Posterior vena cava (tissue), 2 donors: ENCODE data around the gene MGST3. TPM values are rescaled to one million over a fixed set of nuclear protein-coding genes. Genes with fewer than 3 reads are reported as not detected.
"Not testable (repeated sequence)": the region's sequence is repeated elsewhere in the genome, so short reads cannot be mapped to it uniquely, and the experiment has no call there.

Experiments used
- DNase-seq: peaks from one replicate; pipeline ENCODE4 v3.0.0-alpha.2; 2020; ENCODE audit warnings: low spot score
- intact Hi-C, 2 donors: fragments of 100-400 bp; cut with DNase I; formaldehyde crosslinking; loops; one replicate each; pipeline versions ENCODE4 v1.14.1 to v1.14.2; 2022 to 2023
- total RNA-seq, 2 donors: library from RNA; stranded (reverse); fragmentation: NEBNext Ultra II Directional; extraction: Animal tissue kit (Norgen Biotek cat#: 25700); gene quantifications; one replicate each; pipeline ENCODE4 v1.2.1, GENCODE V29; 2021
- donor health status: DM: yes; HTN: yes; CAD: no.
- donor health status: DM: yes; HTN: yes; CAD: no.

MGST3 gene
- total RNA-seq, 2 donors from 2014 or later = 193 to 230 TPM

DNA sequence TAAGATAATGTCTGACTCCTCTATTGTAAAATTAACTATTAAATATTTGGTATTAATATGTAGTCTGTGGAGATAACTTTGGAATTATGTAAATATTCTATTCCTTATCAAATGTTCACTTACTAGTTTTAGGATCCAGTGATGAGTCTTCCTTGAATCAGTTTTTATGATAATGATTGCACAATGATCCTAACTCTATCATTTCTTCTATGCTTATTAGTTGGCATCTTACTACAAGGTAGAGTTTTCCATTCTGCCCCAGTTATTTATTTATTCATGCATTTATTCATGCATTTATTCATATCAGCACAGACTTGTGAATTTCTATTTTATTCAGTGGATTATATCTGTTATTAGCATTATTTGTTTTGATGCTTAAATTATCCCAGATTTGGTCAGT lies 7.4 kb upstream of the MGST3 start:
- no peak for DNase-seq
- intact Hi-C loops = no loop called here

DNA sequence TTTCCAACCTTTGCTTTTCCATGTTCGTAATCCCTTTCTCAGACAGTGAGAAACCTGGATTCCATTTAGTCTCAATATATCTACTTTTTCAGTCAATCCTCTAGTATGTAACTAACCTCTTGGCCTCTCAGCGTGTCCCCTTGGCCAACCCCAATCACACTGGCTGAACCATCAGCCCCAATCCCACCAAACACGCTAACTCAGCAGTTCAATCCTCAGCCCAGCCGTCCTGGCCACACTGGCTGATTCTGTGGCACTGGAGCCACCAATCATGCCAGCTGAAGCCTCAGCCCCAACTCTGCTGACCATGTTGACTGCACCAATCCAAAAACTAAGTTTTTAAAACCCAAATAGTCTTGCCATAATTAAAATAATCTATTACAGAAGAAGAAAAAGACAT lies 6.6 kb upstream of the MGST3 start:
- DNase-seq = no peak
- intact Hi-C loops = no loop called here

DNA sequence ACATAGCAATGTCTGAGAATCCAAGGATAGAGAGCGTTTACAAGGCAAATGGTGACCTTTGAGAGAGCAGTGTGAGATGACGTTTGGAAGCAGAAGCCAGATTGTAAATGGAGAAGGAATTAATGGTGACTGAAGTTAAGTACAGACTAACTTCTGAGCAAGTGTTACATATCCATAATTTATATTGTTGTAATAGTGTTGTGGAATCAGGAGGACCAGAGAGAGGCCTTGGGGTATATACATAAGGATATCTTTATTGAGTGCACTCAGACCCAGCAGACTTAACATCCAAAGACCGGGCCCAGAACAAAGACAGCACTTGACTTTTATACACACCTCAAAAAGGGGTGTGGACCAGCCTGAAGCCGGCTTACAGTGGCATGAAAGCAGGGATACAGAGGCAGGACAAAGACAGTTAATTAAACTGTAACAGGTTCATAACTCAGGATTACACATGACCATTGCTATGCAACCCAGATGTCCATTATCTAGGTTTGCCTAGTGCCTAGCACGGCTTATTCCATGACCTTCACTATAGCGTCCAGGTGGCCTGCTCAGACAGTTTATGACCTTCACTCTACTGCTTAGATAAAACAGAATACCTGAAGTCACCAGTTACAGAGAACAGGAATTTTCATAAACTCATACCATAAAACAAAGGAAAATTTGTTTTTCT lies 2.7 kb upstream of the MGST3 start:
- intact Hi-C loops = no loop called here

DNA sequence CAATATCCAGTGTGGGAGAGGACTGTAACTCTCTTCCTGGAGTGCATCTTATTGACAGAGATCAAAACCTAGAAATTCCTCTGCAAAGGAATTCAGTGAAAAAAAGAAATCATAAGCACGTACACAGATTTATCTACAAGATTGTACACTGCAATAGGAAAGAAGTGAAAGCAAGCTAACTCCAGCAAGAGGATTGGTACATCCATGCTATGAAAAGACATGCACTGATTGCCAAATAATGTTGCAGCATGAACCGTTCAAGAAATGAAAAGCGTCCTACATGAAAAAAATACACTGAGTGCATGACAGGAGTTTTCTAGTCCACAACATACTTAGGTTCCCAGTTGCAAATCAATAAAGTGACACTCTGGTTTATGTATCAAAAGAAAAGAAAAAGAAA lies 1.9 kb upstream of the MGST3 start:
- DNase-seq = no peak
- intact Hi-C loops = no loop called here

More for the DNA sequence above, 2.7 kb upstream of the MGST3 start:
- no peak for DNase-seq

GRCh38 chr1:165629848-165630628 lies 996 bp upstream of the MGST3 start:
- intact Hi-C loops = loop anchor here (5.0 to 10.0 kb wide), 2 partner anchors 65 to 137 kb away; partner anchors contain the start of genes ALDH9A1 (in 1 of the 2) and TMCO1 (in 1 of the 2)
- DNase-seq = no peak

DNA sequence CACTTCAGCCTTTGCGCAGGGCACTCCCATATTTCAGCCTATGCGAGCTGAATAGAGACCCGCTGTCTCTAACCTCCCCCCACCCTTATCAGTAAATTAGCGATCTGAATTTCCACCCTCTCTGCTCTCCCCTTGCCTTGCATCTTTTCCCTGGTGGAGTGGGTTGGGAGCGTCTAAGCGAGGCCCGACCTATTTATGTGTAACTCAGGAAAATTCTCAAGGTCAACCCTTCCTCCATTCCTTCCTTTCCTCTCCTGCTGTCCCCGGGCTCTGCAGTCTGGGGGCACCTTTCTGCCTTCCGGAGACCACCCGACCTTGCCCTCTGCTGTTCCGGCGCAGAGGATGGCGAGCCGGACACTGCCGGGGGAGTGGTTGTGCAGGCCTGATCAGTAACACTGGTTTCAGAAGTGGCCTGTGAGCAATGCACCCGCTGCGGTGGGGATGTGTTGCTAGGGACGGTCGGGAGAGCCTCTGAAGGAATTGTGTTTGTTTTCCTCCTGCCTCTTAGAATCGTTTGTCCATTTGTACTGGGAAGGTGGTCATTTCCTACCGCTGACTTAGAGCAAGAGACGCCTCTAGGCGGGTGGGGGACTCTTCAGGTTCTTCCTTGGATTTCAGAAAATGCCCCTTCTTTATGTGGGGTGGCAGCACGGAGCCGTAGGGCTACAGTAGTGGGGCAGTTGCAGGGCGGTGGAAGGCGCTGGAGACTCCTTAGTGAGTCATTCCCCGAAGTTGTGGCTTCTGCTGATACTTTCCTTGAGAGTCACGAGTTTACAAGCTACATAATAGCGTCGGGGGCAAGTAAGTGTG lies 513 bp downstream of the MGST3 start:
- intact Hi-C loops = loop anchor here (5.0 to 10.0 kb wide), 2 partner anchors 63 to 136 kb away; partner anchors contain the start of genes ALDH9A1 (in 1 of the 2) and TMCO1 (in 1 of the 2)
- peak; percentile 88 for DNase-seq

DNA sequence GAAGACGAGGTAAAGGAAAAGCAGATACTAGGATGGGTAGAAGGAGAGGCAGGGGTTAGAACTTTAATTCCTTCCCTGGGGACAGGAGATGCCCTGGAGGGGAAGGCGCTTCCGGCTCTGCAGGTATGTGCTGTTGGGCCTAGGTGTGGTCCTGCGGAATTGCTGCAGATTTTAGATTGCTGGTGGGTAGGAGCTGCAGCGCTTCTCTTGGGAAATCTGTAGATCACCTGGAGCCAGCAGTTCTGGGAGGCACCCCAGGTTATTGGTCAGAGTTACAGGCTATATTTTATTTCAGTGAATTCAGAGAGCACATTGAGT lies 1.1 kb downstream of the MGST3 start:
- intact Hi-C loops = loop anchor here (5.0 to 10.0 kb wide), 2 partner anchors 63 to 135 kb away; partner anchors contain the start of genes ALDH9A1 (in 1 of the 2) and TMCO1 (in 1 of the 2)

DNA sequence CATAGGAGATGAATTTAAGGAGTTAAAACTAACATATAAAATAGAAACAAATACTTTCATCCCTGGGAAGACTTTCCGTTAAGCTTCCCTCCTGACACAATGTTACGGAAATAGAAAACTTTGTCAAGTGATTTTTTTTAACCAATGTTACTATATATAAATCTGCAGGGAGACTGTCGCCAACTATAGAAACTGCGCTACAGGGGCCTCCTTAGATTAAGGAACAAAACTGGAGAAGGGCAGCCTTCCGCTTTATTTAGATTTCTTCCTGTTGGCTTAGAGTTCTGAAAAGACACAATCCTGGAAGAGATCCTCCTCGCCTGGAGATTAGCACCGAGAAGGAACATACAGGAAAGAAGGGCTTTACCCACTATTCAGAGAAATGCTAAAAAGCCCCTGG lies 1.5 kb downstream of the MGST3 start:
- no peak for DNase-seq
- intact Hi-C loops = loop anchor here (5.0 to 10.0 kb wide), 2 partner anchors 62 to 135 kb away; partner anchors contain the start of genes ALDH9A1 (in 1 of the 2) and TMCO1 (in 1 of the 2)

More for the DNA sequence above, 1.1 kb downstream of the MGST3 start:
- no peak for DNase-seq

DNA sequence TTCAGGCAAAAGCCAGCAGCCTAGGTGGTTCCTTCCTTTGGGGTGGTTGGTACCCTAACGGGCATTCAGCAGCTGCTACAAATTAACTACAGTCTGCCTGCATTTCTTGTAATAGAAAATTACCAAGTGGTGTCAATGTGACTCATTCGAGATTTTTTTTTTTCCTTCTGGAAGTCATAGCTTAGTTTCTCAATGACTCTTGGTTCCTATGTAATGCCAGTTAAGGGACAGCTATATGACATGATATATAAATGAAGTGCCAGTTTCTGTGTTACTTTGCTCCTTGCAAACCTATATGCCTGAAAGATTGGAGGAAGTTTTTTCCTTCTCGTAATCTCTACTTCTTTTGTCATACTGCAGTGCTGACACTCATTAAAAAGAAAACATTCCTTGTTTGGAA lies 2.6 kb downstream of the MGST3 start:
- intact Hi-C loops = loop anchor here (5.0 to 10.0 kb wide), 2 partner anchors 61 to 134 kb away; partner anchors contain the start of genes ALDH9A1 (in 1 of the 2) and TMCO1 (in 1 of the 2)
- DNase-seq = no peak

DNA sequence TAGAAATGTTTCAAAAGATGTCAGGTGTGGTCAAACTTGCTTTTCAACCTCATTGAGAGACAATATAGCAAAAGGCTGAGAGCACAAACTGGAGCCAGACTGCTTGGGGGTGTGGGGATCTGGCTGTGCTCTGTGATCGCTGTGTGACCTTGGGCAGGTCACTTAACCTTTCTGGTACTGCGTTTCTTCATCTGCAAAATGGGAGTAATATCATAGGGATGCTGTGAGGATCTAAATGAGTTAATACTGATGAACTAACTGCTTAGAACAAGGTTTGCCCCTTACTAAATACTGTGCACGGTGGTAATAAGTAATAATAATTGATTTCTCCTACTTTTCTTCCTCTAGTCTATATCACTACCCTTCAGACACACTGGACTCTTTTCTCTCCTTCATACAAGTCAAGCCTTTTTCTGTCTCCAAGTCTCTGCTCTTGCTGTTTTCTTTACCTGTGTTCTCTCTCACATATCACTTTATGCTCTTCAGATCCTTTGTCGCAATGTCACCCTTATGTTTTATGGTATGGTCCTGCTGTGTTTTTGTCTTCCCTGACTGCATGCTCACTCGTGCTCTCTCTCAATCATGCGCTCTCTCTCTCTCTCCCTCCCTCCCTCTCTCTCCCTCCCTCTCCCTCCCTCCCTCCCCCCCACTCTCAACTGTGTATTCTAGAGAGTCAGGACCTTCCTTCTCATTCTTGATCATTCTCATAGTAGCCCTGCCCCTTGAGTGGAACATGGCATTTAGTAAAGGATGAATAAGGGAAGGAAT lies 3.3 kb downstream of the MGST3 start:
- no peak for DNase-seq
- intact Hi-C loops = loop anchor here (5.0 to 10.0 kb wide), 2 partner anchors 60 to 133 kb away; partner anchors contain the start of genes ALDH9A1 (in 1 of the 2) and TMCO1 (in 1 of the 2)

DNA sequence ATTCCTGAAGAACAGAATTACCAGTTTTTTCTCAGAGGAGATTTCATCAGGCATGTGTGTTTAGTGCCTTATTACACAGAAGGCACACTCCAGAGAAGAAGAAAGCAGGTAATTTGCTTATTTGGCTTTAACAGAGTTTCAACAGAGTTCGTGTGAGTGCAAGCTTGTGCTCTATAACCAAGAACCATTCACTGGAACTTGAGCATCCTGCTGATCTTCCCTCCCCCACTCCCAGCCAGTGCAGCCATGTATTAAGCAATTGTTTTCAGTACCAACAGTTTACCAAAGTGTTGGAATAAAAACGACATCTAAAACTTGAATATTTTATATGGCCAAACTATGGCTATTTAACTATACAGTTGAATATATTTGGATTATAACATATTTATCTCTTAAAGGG lies 4.3 kb downstream of the MGST3 start:
- intact Hi-C loops = loop anchor here in 1 of 2 donors (10.0 kb wide), 1 partner anchor 59 kb away; the partner anchor contains the start of gene ALDH9A1
- DNase-seq = no peak

GRCh38 chr1:165635823-165636222 lies 4.8 kb downstream of the MGST3 start:
- no peak for DNase-seq
- intact Hi-C loops = loop anchor here in 1 of 2 donors (10.0 kb wide), 1 partner anchor 59 kb away; the partner anchor contains the start of gene ALDH9A1

DNA sequence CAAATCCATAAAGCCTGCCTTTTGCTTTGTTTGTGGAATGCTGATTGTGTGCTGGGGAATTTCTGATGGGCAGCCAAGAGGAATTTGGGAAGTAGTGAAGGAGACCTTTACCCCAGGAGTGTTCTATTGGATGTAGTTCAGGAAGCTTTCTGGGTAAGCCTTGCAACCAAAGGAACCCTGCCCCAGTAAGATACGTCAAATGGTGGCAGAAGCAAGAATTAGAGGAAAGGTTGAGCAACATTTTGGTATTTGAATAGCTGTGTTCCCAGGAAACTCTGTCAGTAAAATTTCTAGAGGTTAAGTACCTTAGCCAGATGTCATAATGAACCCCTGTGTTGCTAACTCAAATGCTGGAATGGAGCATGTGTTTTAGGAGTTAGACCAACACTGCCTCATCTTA lies 6.4 kb downstream of the MGST3 start:
- no peak for DNase-seq
- intact Hi-C loops = loop anchor here in 1 of 2 donors (10.0 kb wide), 1 partner anchor 57 kb away; the partner anchor contains the start of gene ALDH9A1

GRCh38 chr1:165638211-165638610 lies 7.2 kb downstream of the MGST3 start:
- intact Hi-C loops = loop anchor here in 1 of 2 donors (10.0 kb wide), 1 partner anchor 57 kb away; the partner anchor contains the start of gene ALDH9A1

DNA sequence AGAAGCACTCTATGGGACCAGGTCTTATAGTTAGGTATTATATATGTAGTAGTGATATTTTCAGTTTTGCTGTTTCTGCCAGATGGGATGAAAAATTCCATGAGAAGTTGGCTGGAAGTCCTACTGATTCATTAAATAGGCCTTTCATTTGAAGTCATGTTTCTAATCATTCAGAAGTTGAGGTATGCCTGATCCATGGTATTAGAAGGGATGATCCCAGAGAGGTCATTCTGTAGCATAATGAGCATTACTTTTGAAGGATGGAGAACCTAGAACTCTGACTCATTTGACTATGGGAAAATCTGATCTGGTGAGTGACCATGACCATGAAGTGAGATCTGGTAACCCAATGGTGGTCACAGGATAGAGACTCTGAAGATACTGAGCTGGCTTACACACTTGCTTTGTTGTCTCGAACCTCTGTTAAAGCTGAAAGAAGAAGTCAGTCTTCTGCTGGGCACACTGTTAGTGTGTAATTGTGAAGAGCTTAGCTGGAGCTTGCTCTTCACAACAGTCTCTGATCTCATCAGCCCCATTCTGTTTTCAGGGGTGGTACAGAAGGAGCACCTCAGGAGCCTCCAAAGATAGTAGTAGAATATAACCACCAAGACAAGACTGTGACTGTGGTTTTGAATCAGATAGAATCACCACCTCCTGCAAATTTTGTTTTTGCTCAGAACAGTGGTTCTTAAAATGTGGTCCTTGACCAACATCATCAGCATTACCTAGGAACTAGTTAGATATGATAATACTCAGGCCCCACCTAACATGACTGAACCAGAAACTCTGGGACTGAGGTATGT lies 9.0 kb downstream of the MGST3 start:
- no peak for DNase-seq
- intact Hi-C loops = loop anchor here in 1 of 2 donors (10.0 kb wide), 2 partner anchors 55 to 105 kb away; partner anchors contain the start of gene ALDH9A1

More at GRCh38 chr1:165638211-165638610, 7.2 kb downstream of the MGST3 start:
- not testable (repeated sequence) for DNase-seq

GRCh38 chr1:165641231-165641987 lies 10.4 kb downstream of the MGST3 start:
- no peak for DNase-seq
- intact Hi-C loops = loop anchor here in 1 of 2 donors (10.0 kb wide), 1 partner anchor 103 kb away; no protein-coding TSS in a partner anchor
